Activated T-cell treated with anti-CD3 and anti-CD28 coated beads for 24 hours (primary cell): ENCODE data around the gene ANKS6.

Experiments used
- DNase-seq: peaks from one replicate; pipeline ENCODE4 v3.0.0-alpha.2; 2020; ENCODE audit warnings: low read depth

The ANKS6 gene

DNA sequence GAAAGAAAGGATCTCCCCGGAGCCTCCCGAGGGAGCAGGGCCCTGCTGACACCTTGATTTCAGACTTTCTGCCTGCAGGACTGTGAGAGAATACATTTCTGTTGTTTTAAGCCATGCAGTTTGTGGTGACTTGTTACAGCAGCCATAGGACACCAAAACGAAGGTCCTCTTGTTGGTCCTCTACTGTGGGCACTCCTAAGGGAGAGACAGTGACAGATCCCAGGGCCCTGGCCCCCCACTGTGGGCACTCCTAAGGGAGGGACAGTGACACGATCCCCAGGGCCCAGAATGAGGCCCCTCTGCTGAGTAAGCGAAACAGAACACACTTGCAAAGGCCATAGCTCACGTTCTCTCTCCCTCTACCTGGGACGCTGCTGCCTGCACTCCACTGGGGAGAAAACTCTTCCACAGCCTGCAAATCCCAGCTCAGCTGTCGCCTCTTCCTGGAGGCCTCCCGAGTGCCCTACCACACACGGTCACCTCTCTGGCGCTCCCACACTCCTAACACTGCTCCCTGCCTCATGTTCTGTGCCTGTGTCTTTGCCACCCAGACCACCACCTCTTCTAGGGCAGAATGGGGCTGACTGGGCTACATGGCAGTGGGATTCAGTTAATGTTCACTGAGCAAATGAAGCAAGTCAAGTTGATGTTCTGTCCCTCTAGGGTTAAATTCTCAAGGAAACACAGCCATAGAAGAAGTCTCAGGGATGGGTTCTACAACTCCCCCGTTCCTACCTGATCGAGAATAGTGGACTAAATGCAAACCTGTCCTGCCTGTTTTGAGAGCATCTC is 23.8 kb downstream of the ANKS6 start:
- DNase-seq, result no peak

DNA sequence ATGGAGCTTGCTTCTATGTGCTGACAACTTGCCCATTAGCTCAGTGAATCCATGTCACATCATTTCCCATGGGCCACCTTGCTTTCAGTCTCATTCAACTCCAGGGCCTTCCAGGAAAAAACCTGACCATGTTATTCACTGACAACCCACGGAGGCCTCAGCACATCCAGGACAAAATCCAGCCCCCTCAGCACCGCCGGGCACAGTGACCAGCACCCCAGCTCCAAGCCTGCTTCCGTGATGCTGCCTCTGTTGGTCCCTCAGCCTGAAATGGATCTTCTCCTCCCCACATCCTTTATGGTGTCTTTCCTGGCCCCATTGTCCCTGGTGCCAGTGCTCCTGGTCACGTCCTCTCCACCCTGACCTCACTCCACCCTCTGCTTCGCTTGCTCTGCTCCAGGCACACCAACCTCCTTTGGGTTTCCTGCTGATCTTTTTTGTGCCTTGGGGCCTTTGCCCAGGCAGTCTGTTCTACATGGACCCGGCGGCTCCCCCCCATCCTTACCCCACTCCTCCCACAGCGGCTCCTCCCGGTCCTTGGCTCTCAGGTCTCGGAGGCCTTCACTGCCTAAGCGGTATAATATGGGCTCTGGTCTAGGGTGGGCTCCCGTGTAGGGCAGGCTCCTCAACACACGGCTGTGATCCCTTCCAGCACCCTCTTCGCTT is 25.0 kb downstream of the ANKS6 start:
- no peak for DNase-seq

DNA sequence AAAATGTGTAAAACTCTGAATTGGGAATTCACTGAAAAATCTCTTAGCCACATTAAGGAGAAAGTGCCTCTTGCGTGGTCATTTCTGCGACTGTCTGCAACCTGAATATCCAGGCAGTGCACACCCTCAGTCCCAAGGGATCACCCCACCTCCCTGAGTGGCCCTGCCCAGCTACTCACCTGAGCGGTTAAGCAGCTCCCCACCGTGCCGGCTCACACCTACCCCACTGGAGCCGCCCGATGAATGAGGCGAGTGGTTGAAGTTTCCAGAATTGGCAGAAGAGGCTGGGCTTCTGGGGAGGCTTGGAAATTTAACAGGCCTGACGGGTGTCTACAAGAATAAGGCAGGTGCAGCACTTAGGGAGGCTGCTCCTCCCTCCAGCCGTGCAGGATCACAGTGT is 25.6 kb downstream of the ANKS6 start:
- no peak for DNase-seq

DNA sequence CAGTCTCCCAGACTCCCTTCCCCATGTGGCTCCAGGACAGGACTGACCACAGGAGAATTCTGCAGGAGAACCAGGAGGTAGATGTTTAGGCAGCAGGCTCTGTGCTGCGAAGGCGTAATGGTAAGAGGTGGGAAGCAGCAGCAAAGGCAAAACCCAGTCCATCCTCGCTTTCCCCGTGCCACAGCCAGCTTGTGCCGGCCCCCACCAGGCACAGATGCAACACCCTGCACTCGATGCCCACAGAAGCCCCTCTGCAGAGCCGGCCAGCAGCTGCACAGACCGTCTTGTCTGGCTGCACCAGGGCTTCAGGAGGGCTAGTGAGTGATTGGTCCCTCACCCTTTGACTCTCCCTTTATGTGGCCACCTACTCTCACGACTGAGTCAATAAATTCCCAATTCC is 28.0 kb downstream of the ANKS6 start:
- no peak for DNase-seq

DNA sequence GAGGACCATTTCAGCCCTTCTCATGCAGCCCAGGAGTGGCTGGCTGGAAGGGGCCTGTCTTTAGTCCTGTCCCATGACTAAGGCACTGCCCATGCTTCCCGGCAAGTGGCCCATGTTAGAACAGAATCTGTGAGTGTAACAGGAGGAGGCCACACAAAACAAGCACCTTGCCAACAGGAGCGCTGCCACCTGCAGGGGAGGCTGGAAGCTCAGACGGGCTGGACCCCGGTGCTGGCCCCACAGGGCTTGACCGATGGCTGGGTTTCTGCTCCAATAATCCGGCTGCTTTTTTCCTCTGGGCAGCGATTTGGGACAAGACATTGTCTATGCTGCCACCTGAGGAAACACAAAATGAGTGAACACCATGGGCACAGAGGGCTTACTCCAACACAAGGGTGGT is 28.4 kb downstream of the ANKS6 start:
- DNase-seq, result no peak

DNA sequence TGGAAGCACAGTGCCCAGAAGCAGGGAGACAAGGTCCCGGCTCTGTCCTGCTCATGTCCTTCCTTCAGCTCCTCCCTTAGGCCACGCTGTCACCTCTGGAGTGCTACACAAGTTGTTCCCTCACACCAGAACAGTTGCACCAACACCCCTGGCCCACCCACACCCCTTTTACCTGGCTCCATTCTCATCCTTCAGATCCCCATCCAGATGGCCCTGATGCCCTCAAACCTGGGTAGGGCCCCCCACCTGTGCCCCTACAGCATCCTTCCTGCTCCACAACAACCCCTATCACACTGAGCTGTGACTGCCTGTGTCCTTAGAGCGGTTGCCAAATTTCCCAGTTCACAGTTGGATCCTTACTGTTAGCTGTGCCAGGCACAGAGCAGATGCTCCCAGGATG is 29.2 kb downstream of the ANKS6 start:
- DNase-seq, result no peak

DNA sequence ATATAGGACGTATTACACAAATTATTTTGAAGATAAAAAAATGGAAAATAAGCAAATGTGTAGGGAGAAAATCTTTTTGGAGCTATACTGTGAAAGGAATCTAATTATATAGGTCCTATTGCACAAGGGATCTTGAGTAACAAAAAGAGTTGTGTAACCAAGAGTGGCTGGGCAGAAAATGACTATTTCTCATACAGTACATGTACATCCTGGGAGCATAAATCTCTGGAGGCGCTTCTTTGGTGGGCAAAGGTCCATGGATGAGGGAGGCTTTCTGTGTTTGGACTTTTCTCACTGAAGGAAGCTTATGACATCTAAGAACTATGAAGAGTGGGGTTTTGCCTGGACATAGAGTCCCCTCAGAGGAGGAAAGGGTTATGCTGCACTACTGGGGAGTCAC is 29.8 kb downstream of the ANKS6 start:
- no peak for DNase-seq

DNA sequence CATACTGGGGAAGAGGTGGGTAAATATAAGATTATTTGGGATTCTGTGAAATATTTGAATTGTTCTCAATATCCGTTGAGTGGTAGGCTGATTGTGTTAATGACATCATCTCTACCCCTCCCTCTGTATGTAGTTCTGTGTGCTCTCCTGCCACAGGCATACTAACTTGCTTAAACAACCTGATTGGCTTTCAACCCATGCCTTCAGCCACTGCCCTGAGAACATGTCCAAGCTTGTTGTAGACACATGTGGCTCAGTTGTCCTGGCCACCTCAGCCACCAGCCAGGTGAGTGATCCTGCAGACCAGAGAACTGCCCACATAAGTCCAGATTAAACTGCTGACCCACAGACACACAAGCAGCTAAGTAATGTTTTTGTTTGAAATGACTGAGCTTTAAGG is 31.1 kb downstream of the ANKS6 start:
- DNase-seq, result no peak

DNA sequence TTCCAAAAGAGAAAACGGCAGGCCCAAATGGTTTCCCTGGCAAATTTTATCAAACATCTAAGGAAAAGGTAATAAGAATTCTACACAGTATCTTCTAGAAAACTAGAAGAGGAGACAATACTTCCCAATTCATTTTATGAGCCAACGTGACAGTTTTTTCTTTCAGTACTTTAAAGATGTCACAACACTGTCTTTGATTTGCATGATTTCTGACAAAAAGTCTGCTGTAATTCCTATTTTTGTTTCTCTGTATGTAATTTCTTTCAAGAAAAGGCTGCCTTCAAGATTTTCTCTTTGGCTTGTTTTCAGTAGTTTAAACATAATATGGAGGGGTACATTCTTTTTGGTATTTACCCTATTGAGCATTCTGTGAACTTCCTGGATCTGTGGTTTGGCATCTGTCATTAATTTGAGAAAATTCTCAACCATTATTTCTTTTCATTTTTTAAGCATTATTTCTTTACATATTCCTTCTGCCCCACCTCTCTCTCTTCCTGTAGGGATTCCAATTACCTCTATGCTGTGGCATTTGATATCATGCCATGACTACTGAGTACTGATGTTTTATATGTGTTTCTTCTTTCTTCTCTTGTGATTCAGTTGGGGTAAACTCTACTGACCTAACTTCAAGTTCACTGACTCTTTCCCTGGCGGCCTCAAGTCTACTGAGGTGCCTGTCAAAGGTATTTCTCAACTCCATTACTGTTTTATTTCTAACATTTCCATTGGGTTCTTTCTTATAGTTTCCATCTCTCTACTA is 32.2 kb downstream of the ANKS6 start:
- no peak for DNase-seq

GRCh38 chr9:98760231-98760630 is 36.1 kb downstream of the ANKS6 start:
- no peak for DNase-seq

GRCh38 chr9:98755006-98755618 is 41.2 kb downstream of the ANKS6 start:
- no peak for DNase-seq

DNA sequence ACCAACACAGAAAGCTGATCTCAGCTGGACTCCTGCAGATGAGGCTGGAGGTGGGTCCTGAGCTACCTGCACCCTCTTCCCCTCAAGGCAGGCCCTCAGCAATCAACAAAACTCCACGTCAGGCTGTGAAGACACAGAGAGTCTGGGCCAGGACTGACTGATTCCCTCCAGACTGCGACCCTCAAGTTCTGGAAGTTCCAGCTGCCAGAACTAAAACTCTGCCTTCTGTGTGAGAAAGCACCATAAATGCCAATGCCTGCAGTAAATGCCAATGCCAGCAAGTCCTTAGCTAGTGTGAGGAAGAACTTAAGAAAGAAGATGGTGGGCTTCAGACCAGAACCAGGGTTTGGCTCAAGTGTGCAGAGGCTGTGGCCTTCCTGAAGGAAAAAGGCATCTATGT is 45.1 kb downstream of the ANKS6 start:
- no peak for DNase-seq

DNA sequence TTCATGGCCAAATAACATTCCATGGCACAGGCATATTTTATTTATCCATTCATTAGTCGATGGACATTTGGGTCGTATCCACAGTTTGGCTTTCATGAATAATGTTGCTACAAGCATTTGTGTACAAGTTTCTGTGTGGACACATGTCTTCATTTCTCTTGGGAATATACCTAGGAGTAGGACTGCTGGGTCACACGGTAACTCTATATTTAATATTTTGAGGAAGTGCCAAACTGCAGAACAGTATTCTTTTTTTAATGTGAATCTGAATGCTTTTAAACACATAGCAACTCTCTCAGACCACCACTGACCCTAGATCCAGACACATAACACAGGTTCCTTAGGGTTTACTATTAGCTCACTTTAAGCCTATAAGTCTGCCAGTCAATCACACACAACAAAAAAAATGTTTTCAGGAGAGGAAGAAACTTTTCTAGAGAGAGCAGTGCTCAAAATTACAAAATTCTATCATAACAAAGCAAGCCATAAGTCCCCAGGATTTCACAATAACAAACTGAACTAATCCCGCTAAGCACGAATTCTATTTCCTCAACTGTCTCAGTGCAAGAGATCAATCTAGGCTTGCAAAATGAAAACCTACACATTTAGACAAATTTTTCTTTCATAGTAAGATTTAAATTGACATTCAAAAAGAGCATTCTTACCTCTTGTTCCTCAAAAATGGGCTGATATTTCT is 45.8 kb downstream of the ANKS6 start:
- no peak for DNase-seq

DNA sequence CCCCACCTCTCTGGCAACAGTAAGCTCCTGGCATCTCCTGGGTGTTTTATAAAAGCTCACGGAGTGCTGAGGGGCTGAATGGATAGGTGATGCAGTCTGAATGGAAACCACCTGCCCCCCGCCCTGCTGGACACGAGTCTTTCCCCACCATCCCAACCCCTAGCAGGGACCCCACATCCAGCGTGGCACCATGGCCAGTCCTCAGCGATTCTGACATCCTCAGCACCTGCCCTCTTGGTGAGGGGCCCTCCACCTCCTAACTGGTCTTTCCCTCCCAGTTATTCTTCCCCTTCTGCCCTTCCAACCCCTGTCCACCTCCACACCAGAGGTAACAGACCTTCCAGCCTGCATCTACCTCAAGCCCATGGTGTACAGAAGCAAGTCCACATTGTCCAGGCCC is 48.9 kb downstream of the ANKS6 start:
- DNase-seq, result no peak

DNA sequence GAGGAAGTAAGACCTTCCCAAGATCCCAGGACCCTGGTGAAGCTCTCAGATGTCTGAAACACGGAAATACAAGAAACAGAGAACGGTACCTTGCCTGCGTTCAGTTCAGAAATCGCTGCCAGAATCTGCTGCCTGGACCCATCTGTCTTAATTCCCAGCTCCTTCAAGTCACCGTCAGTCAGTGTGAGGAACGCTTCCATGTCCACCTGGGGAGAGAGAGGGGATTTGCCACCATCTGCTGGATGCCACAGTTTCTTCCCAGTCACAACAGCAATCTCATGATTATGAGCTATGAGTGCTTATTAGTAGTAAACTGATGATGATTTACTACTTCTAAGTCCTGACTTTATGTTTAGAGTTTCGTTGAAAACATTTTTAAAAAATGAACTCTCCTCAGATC is 50.9 kb downstream of the ANKS6 start:
- no peak for DNase-seq

DNA sequence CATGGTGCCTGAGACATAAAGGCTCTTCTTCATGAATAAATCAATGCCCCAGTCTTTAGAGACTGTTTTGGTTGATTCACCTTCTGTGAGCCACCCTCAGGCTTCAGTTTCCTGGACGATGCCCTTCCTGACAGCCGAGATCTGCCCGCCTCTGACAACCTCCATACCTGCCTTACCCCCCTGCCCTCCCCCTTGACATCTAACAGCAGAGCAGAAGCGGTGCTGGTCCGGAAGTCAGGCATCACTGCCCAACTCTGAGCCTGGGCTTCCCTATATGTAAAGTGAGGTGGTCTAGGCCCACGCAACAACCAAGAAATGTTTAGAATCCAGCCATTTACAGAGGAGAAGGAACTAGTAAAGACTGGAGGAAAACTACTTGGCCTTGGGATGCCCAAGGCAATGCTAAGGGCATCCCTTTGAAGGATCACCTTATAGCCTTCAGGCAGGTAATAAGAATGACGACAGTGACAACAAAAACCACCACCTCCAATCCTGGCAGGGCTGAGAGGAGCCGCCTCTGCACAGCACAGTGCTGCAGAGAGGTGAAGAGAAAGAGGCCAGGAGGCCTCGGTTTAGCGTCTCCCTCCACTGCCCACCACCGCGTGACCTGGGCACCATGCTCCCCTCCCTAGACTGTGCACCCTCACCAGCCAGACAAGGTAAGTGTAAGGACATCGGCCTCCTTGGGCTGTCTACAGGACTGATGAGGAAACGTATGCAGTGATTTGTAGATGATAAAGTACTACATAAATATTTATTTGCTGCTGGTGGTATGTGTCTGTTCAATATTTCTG is 52.3 kb downstream of the ANKS6 start:
- DNase-seq, result no peak

GRCh38 chr9:98743329-98743728 is 53.0 kb downstream of the ANKS6 start:
- no peak for DNase-seq

DNA sequence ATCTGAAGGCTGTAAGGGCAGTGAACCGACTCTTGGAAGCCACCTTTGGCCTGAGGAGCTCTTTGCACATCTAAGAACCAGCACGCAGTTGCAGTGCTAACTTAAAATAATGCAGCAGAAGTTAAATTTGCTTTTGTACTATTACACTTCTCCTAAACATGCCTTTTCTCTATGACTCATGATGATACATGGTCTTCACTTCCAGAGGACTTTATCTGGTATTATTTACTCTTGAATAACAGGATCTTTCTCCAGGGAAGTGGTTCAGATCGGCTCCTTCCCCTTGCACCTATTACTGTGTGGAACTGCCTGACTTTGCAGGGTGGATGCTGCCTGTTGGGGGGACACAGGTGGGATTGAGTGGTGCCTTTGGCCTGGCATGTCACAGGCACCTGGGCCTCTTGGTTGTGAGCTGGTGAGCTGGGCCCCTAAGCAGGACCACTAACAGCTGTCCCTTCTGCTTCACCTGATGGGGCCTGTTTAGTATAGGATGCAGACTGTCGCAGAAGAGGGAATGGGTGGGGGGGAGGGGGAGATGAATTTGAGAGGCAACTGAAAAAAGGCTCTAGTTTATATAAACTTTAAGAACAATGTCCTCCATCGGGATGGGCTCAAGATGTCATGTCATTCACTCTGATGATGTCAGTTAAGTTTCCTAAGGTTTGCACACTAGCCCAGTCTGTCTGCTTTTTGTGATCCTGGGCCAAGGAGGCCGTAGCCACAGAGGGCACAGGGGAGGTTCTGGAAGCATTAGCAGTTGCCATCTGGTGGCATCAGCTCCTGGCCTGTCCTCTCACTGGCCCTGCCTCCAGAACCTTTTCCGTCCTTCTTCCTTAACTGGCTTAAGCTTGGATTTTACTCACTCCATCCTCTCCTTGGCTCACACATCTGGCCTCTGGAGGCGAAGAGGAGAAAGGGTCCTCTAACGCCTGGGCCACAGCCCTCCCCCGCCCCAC is 53.8 kb downstream of the ANKS6 start:
- no peak for DNase-seq

- no peak for DNase-seq
Measured at GRCh38 chr9:98740226-98740881, 56.0 kb downstream of the ANKS6 start.

DNA sequence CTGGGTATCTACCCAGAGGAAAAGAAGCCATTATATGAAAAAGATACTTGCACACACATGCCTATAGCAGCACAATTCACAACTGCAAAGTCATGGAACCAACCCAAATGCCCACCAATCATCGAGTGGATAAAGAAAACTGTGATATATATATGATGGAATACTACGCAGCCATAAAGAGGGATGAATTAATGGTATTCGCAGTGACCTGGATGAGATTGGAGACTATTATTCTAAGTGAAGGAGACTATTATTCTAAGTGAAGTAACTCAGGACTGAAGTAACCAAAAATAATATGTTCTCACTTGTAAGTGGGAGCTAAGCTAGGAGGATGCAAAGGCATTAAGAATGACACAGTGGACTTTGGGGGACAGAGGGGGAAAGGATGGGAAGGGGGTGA is 57.6 kb downstream of the ANKS6 start:
- no peak for DNase-seq
